ENCODE data around the gene F8. TPM values are rescaled to one million over a fixed set of nuclear protein-coding genes. Genes with fewer than 3 reads are reported as not detected.

Gene F8
- total RNA-seq, 1 donor = 3.6 TPM

Other genes with a start within 250 kb of the F8 start
- gene MPP1, start 217.2 kb downstream of the F8 start, total RNA-seq = 80.9 TPM
- not detected for gene SMIM9, start 188.1 kb downstream of the F8 start, total RNA-seq
- gene F8A1, start 136.4 kb downstream of the F8 start, total RNA-seq = 10.2 TPM
- 40.2 TPM for gene FUNDC2, start 4.1 kb upstream of the F8 start, total RNA-seq
- 14.6 TPM for gene CMC4, start 48.4 kb upstream of the F8 start, total RNA-seq
- 3.9 TPM for gene MTCP1, start 48.4 kb upstream of the F8 start, total RNA-seq
- 8.2 TPM for gene BRCC3, start 48.8 kb upstream of the F8 start, total RNA-seq
- 12.6 TPM for gene VBP1, start 193.7 kb upstream of the F8 start, total RNA-seq
- 3.7 TPM for gene RAB39B, start 241.8 kb upstream of the F8 start, total RNA-seq

Measured in mononuclear cell (primary cell).